Stimulated activated CD4-positive, alpha-beta T cell treated with anti-CD3 and anti-CD28 coated beads, Interleukin-4, amount 100 ng/mL, for 24 hours (primary cell): ENCODE measurements around the gene OR1A1.
"Not testable (repeated sequence)": the region's sequence is repeated elsewhere in the genome, so short reads cannot be mapped to it uniquely, and the experiment has no call there.

Experiments used
- DNase-seq: peaks from one replicate; pipeline ENCODE4 v3.0.0-alpha.2; 2020

The OR1A1 gene

DNA sequence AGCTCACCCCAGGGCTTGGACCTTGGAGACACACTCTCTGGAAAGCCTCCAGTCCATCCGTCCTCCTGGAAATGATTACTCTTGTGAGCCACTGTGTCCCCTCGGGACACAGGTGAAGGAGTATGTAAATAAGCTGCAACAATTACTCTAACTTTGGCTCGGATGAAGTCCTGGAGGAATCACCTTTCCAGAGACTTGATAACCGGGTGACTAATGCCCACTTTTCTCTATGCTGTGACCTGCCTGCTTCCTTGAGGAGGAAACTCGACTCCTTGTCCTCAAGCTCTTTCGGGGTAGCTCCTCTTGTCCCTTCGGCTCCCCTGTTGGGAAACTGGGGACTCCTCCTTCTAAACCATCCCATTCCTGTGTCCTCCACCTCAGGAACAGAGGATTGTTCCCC lies at the start of gene OR1A1:
Gene OR1A1, plus strand, starts transcription at position 301 of the 400 bp plus-strand sequence. CDS start 7,954 bp downstream, outside the sequence.
- DNase-seq, result no peak

- no peak for DNase-seq
Observed at GRCh38 chr17:3167574-3167973, 39.9 kb upstream of the OR1A1 start.

GRCh38 chr17:3189961-3190360 lies 17.5 kb upstream of the OR1A1 start:
- no peak for DNase-seq

DNA sequence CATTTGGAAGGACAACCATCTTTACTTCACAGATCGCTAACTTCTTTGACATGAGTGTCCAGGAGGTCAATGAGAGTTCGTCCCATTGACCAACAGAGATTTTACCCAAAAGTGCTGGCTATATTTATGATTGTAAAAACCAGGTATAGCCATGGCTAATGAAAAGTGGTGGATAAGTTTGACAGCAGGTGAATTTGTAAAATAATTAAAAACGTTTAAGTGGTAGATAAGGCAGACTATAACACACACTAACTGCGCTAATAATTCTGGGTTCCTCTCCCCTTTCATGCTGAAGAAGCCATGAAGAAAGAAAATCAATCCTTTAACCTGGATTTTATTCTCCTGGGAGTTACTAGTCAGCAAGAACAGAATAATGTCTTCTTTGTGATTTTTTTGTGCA lies 10.2 kb upstream of the OR1A1 start, which contains the start of gene OR1A2:
Gene OR1A2, plus strand, starts transcription at position 301 of the 400 bp plus-strand sequence. Its CDS starts 0 bp downstream, at position 301.
- DNase-seq, result no peak

GRCh38 chr17:3208484-3208883 lies 1.0 kb downstream of the OR1A1 start:
- DNase-seq, result no peak

GRCh38 chr17:3213001-3213400 lies 5.5 kb downstream of the OR1A1 start:
- DNase-seq, result no peak

DNA sequence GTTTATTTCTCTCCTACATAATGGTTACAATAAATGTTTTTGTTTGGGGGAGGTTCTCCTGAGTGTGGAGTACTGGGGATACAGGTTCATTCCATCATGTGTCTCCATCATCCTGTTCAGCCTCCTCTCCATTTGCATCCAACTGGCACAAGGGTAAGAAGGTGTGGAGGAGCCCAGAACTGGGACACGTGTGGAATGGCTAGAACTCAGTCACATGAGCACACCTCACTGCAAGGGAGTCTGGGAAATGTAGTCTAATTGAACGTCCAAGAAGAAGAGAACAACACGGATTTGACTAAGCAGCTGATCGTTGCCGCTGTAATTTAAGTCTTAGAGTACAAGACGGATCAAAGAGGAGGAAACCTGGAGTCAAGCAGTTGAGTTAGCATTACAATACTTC lies 6.1 kb downstream of the OR1A1 start:
- DNase-seq, result no peak

- DNase-seq, result not testable (repeated sequence)
Observed at GRCh38 chr17:3219978-3220377, 12.5 kb downstream of the OR1A1 start.

DNA sequence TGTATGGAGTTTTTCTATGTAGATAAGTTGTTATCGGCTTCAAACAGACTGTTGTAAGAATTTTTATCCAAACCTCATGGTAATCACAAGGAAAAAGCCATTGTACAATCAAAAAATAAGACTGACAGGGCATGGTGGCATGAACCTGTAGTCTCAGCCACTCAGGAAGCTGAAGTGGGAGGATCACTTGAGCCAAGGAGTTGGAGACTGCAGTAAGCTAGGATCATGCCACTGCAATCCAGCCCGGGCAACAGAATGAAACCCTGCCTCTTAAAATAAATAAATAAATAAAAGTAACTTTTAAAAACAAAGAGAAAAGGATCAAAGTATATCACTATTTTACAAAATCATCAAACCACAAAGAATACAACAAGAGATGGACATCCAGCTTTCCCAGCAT lies 14.4 kb downstream of the OR1A1 start:
- no peak for DNase-seq

DNA sequence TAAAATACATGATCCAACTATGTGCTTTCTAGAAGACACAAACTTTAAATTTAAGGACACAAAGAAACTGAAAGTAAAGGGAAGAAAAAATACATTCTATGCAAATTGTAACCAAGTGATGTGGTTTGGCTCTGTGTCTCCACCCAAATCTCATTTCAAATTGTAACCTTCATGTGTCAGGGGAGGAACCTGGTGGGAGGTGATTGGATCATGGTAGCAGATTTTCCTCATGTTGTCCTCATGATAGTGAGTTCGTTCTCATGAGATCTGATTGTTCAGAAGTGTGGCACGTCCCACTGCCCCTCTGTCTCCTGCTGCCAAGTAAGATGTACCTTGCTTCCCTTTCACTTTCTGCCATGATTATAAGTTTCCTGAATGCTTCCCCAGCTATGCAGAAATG lies 15.0 kb downstream of the OR1A1 start:
- DNase-seq, result no peak

GRCh38 chr17:3224721-3225352 lies 17.4 kb downstream of the OR1A1 start:
- DNase-seq, result not testable (repeated sequence)

- not testable (repeated sequence) for DNase-seq
Observed at GRCh38 chr17:3232300-3232699, 24.8 kb downstream of the OR1A1 start.

GRCh38 chr17:3238685-3239084 lies 31.2 kb downstream of the OR1A1 start:
- not testable (repeated sequence) for DNase-seq

- not testable (repeated sequence) for DNase-seq
Observed at GRCh38 chr17:3241044-3241443, 33.6 kb downstream of the OR1A1 start.

DNA sequence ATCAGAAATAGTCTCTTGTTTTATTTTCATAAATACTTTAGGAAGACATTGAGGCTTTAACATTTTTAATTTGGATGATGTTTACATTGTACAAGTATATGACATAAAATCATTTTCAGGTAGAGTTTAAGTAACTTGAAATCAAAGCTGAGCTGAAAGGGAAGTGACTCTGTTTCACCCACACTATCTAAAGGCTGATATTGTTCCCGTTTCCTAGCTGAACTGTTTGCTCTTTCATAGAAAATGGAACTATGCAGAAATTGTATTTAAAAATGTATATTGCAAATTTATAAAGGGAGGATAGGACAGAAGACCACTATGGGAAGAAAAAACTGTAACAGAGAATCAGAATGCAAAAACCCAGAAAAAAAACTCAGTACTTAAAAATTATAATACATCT lies 37.4 kb downstream of the OR1A1 start:
- not testable (repeated sequence) for DNase-seq

DNA sequence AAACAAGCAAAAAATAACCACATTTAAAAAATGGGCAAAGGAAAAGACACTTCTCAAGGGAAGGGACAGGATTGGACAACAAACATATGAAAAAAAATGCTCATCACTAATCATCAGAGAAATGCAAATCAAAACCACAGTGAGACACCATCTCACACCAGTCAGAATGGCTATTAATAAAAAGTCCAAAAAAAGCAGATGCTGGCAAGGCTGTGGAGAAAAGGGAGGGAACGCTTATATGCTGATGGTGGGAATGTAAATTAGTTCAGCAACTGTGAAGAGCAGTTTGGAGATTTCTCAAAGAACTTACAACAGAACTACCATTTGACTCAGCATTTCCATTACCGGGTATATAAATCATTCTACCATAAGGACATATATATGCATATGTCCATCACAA lies 41.5 kb downstream of the OR1A1 start:
- not testable (repeated sequence) for DNase-seq

GRCh38 chr17:3256575-3256974 lies 49.1 kb downstream of the OR1A1 start:
- no peak for DNase-seq

DNA sequence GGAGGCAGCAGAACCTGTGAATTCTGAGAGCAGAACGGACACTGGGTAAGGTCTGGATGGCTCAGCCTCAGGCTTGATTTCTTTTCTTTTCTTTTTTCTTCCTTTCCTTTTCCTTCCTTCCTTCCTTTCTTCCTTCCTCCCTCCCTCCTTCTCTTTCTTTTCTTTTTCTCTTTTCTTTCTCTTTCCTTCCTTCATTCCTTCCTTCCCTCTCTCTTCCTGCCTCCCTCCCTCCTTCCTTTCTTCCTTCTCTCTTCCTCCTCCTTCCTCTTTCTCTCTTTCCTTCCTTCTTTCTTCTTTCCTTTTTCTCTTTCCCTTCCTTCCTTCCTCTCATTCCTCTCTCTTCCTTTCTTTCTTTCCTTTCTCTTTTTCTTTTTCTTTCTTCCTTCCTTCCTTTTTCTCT lies 52.7 kb downstream of the OR1A1 start:
- DNase-seq, result no peak

DNA sequence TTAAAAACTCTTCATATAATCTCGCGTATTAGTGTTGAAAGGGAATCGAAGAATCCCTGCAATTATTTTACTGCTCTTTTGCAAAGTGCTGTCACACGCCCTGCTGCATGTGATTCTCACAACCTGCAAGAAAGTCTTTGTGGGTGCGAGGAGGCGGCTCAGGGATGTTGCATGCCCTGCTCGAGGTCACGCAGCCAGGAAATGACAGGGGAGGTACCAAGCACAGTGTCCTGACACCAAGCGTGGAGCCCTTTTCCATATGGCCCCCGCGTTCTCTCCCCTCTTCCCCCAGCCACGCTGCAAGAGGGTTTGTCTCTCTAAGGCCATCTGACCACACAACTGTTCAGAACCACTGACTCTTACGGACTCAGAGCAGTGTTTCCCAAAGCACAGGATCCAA lies 53.1 kb downstream of the OR1A1 start:
- DNase-seq, result no peak
